ENCODE results near the gene SPEG.
A peak's percentile ranks its signal among the peaks of the same experiment; 100 is the strongest.

The SPEG gene

GRCh38 chr2:219524817-219525216, 90.2 kb downstream of the SPEG start:
- DNase-seq (ENCODE audit: extremely low read depth in 1 of 2, low read depth in 1 of 2): no peak

- DNase-seq (ENCODE audit: extremely low read depth in 1 of 2, low read depth in 1 of 2): no peak
Measured at GRCh38 chr2:219525533-219526232, 91.0 kb downstream of the SPEG start.

- no peak for DNase-seq (ENCODE audit: extremely low read depth in 1 of 2, low read depth in 1 of 2)
Measured at GRCh38 chr2:219526320-219527075, 91.9 kb downstream of the SPEG start.

- no peak for DNase-seq (ENCODE audit: extremely low read depth in 1 of 2, low read depth in 1 of 2)
Measured at GRCh38 chr2:219527076-219527394, 92.4 kb downstream of the SPEG start.

- no peak for DNase-seq (ENCODE audit: extremely low read depth in 1 of 2, low read depth in 1 of 2)
Measured at GRCh38 chr2:219527472-219527871, 92.8 kb downstream of the SPEG start.

- DNase-seq (ENCODE audit: extremely low read depth in 1 of 2, low read depth in 1 of 2): peak; percentile 62 to 84
Measured at GRCh38 chr2:219530048-219530963, 95.7 kb downstream of the SPEG start.

- DNase-seq (ENCODE audit: extremely low read depth in 1 of 2, low read depth in 1 of 2): no peak
Measured at GRCh38 chr2:219531639-219532377, 97.2 kb downstream of the SPEG start.

- no peak for DNase-seq (ENCODE audit: extremely low read depth in 1 of 2, low read depth in 1 of 2)
Measured at GRCh38 chr2:219532378-219532649, 97.7 kb downstream of the SPEG start.

GRCh38 chr2:219533930-219534661, 99.5 kb downstream of the SPEG start:
- DNase-seq (ENCODE audit: extremely low read depth in 1 of 2, low read depth in 1 of 2): no peak

- no peak for DNase-seq (ENCODE audit: extremely low read depth in 1 of 2, low read depth in 1 of 2)
Measured at GRCh38 chr2:219536425-219536824, 101.8 kb downstream of the SPEG start.

- no peak for DNase-seq (ENCODE audit: extremely low read depth in 1 of 2, low read depth in 1 of 2)
Measured at GRCh38 chr2:219536967-219537366, 102.3 kb downstream of the SPEG start.

- DNase-seq (ENCODE audit: extremely low read depth in 1 of 2, low read depth in 1 of 2): no peak
Measured at GRCh38 chr2:219537657-219538488, 103.2 kb downstream of the SPEG start.

GRCh38 chr2:219538504-219538951, 103.9 kb downstream of the SPEG start:
- no peak for DNase-seq (ENCODE audit: extremely low read depth in 1 of 2, low read depth in 1 of 2)

- no peak for DNase-seq (ENCODE audit: extremely low read depth in 1 of 2, low read depth in 1 of 2)
Measured at GRCh38 chr2:219538956-219539788, 104.5 kb downstream of the SPEG start.

GRCh38 chr2:219539926-219540678, 105.5 kb downstream of the SPEG start:
- DNase-seq (ENCODE audit: extremely low read depth in 1 of 2, low read depth in 1 of 2): no peak

GRCh38 chr2:219540784-219541504, 106.3 kb downstream of the SPEG start:
- no peak for DNase-seq (ENCODE audit: extremely low read depth in 1 of 2, low read depth in 1 of 2)

GRCh38 chr2:219541611-219542180, 107.1 kb downstream of the SPEG start:
- DNase-seq (ENCODE audit: extremely low read depth in 1 of 2, low read depth in 1 of 2): peak; percentile 60 to 73
